HepG2 (cell line): Measurements from ENCODE around the gene IL1B. TPM values are rescaled to one million over a fixed set of nuclear protein-coding genes. Genes with fewer than 3 reads are reported as not detected.

Experiments used
- ATAC-seq: fragments of 200-7000 bp; cut with Tn5 transposase; 3 replicates; pipeline ENCODE4 v1.9.1; 2020; ENCODE audit warnings: mild to moderate bottlenecking, moderate library complexity
- BruUV-seq: library from RNA; stranded (reverse); fragments of 400-500 nt; replicated peaks from 2 replicates; lab custom pipeline; 2021; lab: Mats Ljungman, UMichigan
- CTCF ChIA-PET: fragments of 300-600 bp; formaldehyde crosslinking; extraction: SDS; loops from one replicate; lab custom pipeline; 2021; ENCODE audit warnings: low total read pairs, inconsistent platforms, low intra/inter-chr PET ratio; lab: Yijun Ruan, JAX
- POLR2A ChIA-PET: fragments of 350-600 bp; sonication (Branson Sonifier 250); formaldehyde crosslinking; loops from one replicate; lab custom pipeline; 2020; ENCODE audit warnings: antibody characterized with exemption, inconsistent platforms; lab: Yijun Ruan, JAX
- DNase-seq: peaks from one replicate; pipeline ENCODE4 v3.0.0-alpha.2; 2015; ENCODE audit warnings: low spot score
- FAIRE-seq: peaks from 3 replicates; lab custom pipeline; 2011; peaks lifted over from hg19 to GRCh38; lab: Jason Lieb, UNC
- H2AFZ ChIP-seq: one replicate; pipeline ENCODE4 v1.6.1; 2011; ENCODE audit warnings: low read length, inconsistent platforms
- H3K27ac ChIP-seq: fragments of 300-600 bp; 3 replicates; pipeline ENCODE4 v1.8.0; 2011; ENCODE audit warnings: mixed run types, mild to moderate bottlenecking, mixed read lengths, low read length, inconsistent platforms; ENCODE audit not compliant: insufficient read depth; ENCODE audit errors: extremely low read length
- H3K27me3 ChIP-seq, 2 experiments: fragments of 200-600 bp in 1 of 2; 2 replicates in 1 of 2; 3 replicates in 1 of 2; pipeline versions ENCODE4 v1.6.0 to v1.8.0; 2011; ENCODE audit warnings: low read length in 2 of 2, mild to moderate bottlenecking in 2 of 2, moderate library complexity in 2 of 2, inconsistent platforms in 1 of 2; ENCODE audit not compliant: insufficient read depth in 2 of 2, control insufficient read depth in 1 of 2
- H3K36me3 ChIP-seq, 2 experiments: fragments of 200-600 bp in 1 of 2; replicated peaks in 1 of 2; 2 replicates in 1 of 2; 3 replicates in 1 of 2; pipeline versions ENCODE4 v1.5.1 to v1.8.0; 2011; ENCODE audit warnings: low read length in 2 of 2, inconsistent platforms in 1 of 2; ENCODE audit not compliant: insufficient read depth in 2 of 2, control insufficient read depth in 1 of 2
- H3K4me1 ChIP-seq: 2 replicates; pipeline ENCODE4 v1.5.1; 2012; ENCODE audit warnings: low read length, inconsistent platforms; ENCODE audit not compliant: insufficient read depth
- H3K4me2 ChIP-seq: 2 replicates; pipeline ENCODE4 v1.6.0; 2011; ENCODE audit warnings: low read depth, low read length, inconsistent platforms
- H3K4me3 ChIP-seq, 3 experiments: fragments of 200-600 bp in 1 of 3; sonication (generic), shearing (Covaris generic) in 1 of 3; replicated peaks in 1 of 3; 2 replicates each; pipeline ENCODE4 v1.5.1; 2011 to 2016; ENCODE audit warnings: low read length in 3 of 3, inconsistent platforms in 2 of 3, low read depth in 2 of 3, mild to moderate bottlenecking in 2 of 3, control low read depth in 1 of 3, mixed read lengths in 1 of 3; ENCODE audit not compliant: insufficient read depth in 1 of 3
- H3K79me2 ChIP-seq: one replicate; pipeline ENCODE4 v1.6.1; 2011; ENCODE audit warnings: low read length, inconsistent platforms; ENCODE audit not compliant: insufficient read depth
- H3K9ac ChIP-seq: 2 replicates; pipeline ENCODE4 v1.6.0; 2011; ENCODE audit warnings: mild to moderate bottlenecking, low read depth, low read length, inconsistent platforms; ENCODE audit not compliant: insufficient read depth
- H3K9me3 ChIP-seq: 2 replicates; pipeline ENCODE4 v1.5.1; 2012; ENCODE audit warnings: mild to moderate bottlenecking, low read length
- H4K20me1 ChIP-seq: 2 replicates; pipeline ENCODE4 v1.6.0; 2011; ENCODE audit warnings: inconsistent platforms, mild to moderate bottlenecking, low read length, moderate library complexity; ENCODE audit not compliant: insufficient read depth
- EED ChIP-seq: sonication (generic); formaldehyde crosslinking; IDR thresholded peaks from 2 replicates; pipeline ENCODE4 v1.5.0; 2020; ENCODE audit warnings: mild to moderate bottlenecking, missing genetic modification reagents
- ETV6 ChIP-seq: sonication (generic); formaldehyde crosslinking; conservative IDR thresholded peaks from 2 replicates; pipeline ENCODE4 v1.4.0; 2020; ENCODE audit warnings: missing genetic modification reagents
- HMGXB4 ChIP-seq, 2 experiments: sonication (generic) in 1 of 2; formaldehyde crosslinking in 1 of 2; IDR thresholded peaks; 2 replicates each; pipeline versions ENCODE4 v1.4.0 to v1.6.1; 2018 to 2020; ENCODE audit warnings: missing genetic modification reagents in 2 of 2, borderline replicate concordance in 1 of 2, low read depth in 1 of 2, mild to moderate bottlenecking in 1 of 2, missing biosample characterization in 1 of 2
- NR2F1 ChIP-seq, 2 experiments: fragments of 450-650 bp in 1 of 2; formaldehyde crosslinking in 1 of 2; IDR thresholded peaks; 2 replicates each; pipeline versions ENCODE4 v1.5.0 to v1.6.1; 2016 to 2020; ENCODE audit warnings: mild to moderate bottlenecking in 1 of 2, missing compliant biosample characterization in 1 of 2, missing genetic modification reagents in 1 of 2, moderate library complexity in 1 of 2
- REL ChIP-seq: sonication (generic); formaldehyde crosslinking; conservative IDR thresholded peaks from 2 replicates; pipeline ENCODE4 v1.8.0; 2022; ENCODE audit warnings: mild to moderate bottlenecking, missing genetic modification reagents, moderate library complexity
- RFX3 ChIP-seq: IDR thresholded peaks from 2 replicates; pipeline ENCODE4 v1.6.1; 2016; ENCODE audit warnings: missing biosample characterization, missing genetic modification reagents
- THAP11 ChIP-seq: IDR thresholded peaks from 2 replicates; pipeline ENCODE4 v1.6.1; 2016; ENCODE audit warnings: missing biosample characterization, missing genetic modification reagents
- TOE1 ChIP-seq: sonication (generic); formaldehyde crosslinking; IDR thresholded peaks from 2 replicates; pipeline ENCODE4 v1.4.0; 2020; ENCODE audit warnings: mild to moderate bottlenecking, missing genetic modification reagents
- ZNF224 ChIP-seq: sonication (generic); formaldehyde crosslinking; IDR thresholded peaks from 2 replicates; pipeline ENCODE4 v1.5.0; 2020; ENCODE audit warnings: mild to moderate bottlenecking, missing genetic modification reagents
- ZNF367 ChIP-seq: sonication (generic); formaldehyde crosslinking; IDR thresholded peaks from 2 replicates; pipeline ENCODE4 v1.4.0; 2020; ENCODE audit warnings: missing genetic modification reagents, borderline replicate concordance
- ZNF549 ChIP-seq: sonication (generic); formaldehyde crosslinking; IDR thresholded peaks from 2 replicates; pipeline ENCODE4 v1.5.0; 2020; ENCODE audit warnings: missing genetic modification reagents
- ZNF7 ChIP-seq: IDR thresholded peaks from 2 replicates; pipeline ENCODE4 v1.6.1; 2016; ENCODE audit warnings: missing biosample characterization, missing genetic modification reagents
- WGBS: methylation state at CpG from one replicate; pipeline ENCODE4 v1.1.6; 2017; ENCODE audit warnings: low lambda C conversion rate; 5-methylcytosine and 5-hydroxymethylcytosine counted together
- in situ Hi-C: cut with HindIII; loops from 2 replicates; pipeline ENCODE4 v1.10.0; 2017; ENCODE audit warnings: low pct_unique_long_range_greater_than_20kb; ENCODE audit not compliant: extremely low pct_ligation_motif_present
- intact Hi-C: fragments of 100-400 bp; cut with micrococcal nuclease; formaldehyde crosslinking; loops from one replicate; pipeline ENCODE4 v1.10.0; 2022; ENCODE audit not compliant: unreplicated experiment
- polyA plus RNA-seq, 8 experiments: library from polyadenylated mRNA; depleted of rRNA in 3 of 8; stranded (reverse) in 7 of 8; unstranded in 1 of 8; fragments of >200 nt; fragmentation: Illumina TruSeq in 4 of 8; extraction: Trizol in 4 of 8; gene quantifications; 2 replicates each; pipeline versions ENCODE4 v1.2.1 to v1.2.3, GENCODE V29; 2011 to 2016; ENCODE audit warnings: low read depth in 4 of 8, missing spikeins in 1 of 8, mixed read lengths in 1 of 8; ENCODE audit not compliant: insufficient read depth in 1 of 8
- total RNA-seq, 5 experiments: library from RNA; depleted of rRNA; stranded (reverse); fragments of >200 nt; fragmentation: Illumina TruSeq; extraction: Trizol; gene quantifications; 2 replicates each; pipeline ENCODE4 v1.2.3, GENCODE V29; 2016; ENCODE audit warnings: low read depth in 1 of 5

IL1B gene
- total and polyA plus RNA-seq, 2 of the 13 experiments (the other 11 are each of a cell fraction or from before 2014, with no cell fraction given), result 0.18 TPM; not detected in 1

GRCh38 chr2:112835536-112836162 lies 930 bp downstream of the IL1B start (continued):
- TF ChIP-seq HMGXB4 (CRISPR knock-in tag; IDR thresholded peaks at IDR 0.05; ENCODE audit: borderline replicate concordance in 1 of 2, low read depth in 1 of 2) (no peak), NR2F1 (CRISPR knock-in tag; IDR thresholded peaks at IDR 0.05) (no peak), ZNF224 (CRISPR knock-in tag) (no peak)

GRCh38 chr2:112835061-112835501 lies 1.5 kb downstream of the IL1B start:
- Histone ChIP-seq H3K79me2 (no peaks in the 10 kb centered on the region), H2AFZ (no peak overlapping the region), H4K20me1 (no peaks in the 10 kb centered on the region), H3K36me3 (no peaks in the 10 kb centered on the region), H3K4me2 (no peak overlapping the region), H3K27ac (no peak overlapping the region), H3K4me3 (no peak overlapping the region), H3K9ac (no peak overlapping the region), H3K9me3 (no peaks in the 10 kb centered on the region), H3K27me3 (no peaks in the 10 kb centered on the region), H3K4me1 (peaks cover 34% of the 10 kb centered on the region)
- POLR2A ChIA-PET, result interaction anchor here (1.1 to 1.5 kb wide), 3 partner anchors 17 to 250 kb away, joined by 3 to 4 read pairs (median 3); partner anchors contain the start of gene CHCHD5
- CTCF ChIA-PET, result no interaction called here
- intact Hi-C loops (no loop called here), in situ Hi-C loops (no loop called here)
- 80% methylated on average over 1 of the region's 1 CpG for WGBS
- ATAC-seq (no peak), DNase-seq (no peak), FAIRE-seq (no peak)
- no TSS peak for BruUV-seq
- TF ChIP-seq ZNF7 (CRISPR knock-in tag) (no peak), EED (no peak), ZNF367 (CRISPR knock-in tag) (no peak), TOE1 (CRISPR knock-in tag) (no peak), RFX3 (CRISPR knock-in tag) (no peak), ZNF549 (CRISPR knock-in tag) (no peak), REL (CRISPR knock-in tag) (no peak), ETV6 (CRISPR knock-in tag) (no peak), THAP11 (CRISPR knock-in tag) (no peak)
